T-helper 2 cell treated with Interferon-gamma antibody and Interleukin-4, amounts not matched to agents 5 μg/mL and 100 μg/mL, for 36 hours (primary cell): ENCODE data around the gene PDE3B.
"Not testable (repeated sequence)": the region's sequence is repeated elsewhere in the genome, so short reads cannot be mapped to it uniquely, and the experiment has no call there.

ENCODE experiments used
- DNase-seq: peaks from one replicate; pipeline ENCODE4 v3.0.0; 2021; ENCODE audit warnings: low spot score
- H3K27ac Mint-ChIP-seq: one replicate; pipeline ENCODE4 v1.8.0; 2021; ENCODE audit warnings: mild to moderate bottlenecking, mixed read lengths
- H3K27me3 Mint-ChIP-seq: one replicate; pipeline ENCODE4 v1.8.0; 2021; ENCODE audit warnings: low read depth, mixed read lengths
- H3K36me3 Mint-ChIP-seq: one replicate; pipeline ENCODE4 v1.8.0; 2021; ENCODE audit warnings: low read depth, mixed read lengths
- H3K4me1 Mint-ChIP-seq: one replicate; pipeline ENCODE4 v1.8.0; 2021; ENCODE audit warnings: low read depth, mixed read lengths
- H3K4me3 Mint-ChIP-seq: one replicate; pipeline ENCODE4 v1.8.0; 2022; ENCODE audit warnings: mild to moderate bottlenecking, moderate library complexity, mixed read lengths
- H3K9me3 Mint-ChIP-seq: one replicate; pipeline ENCODE4 v1.8.0; 2021; ENCODE audit warnings: mixed read lengths

The PDE3B gene

GRCh38 chr11:14673824-14674405, 30.3 kb downstream of the PDE3B start:
- Mint-ChIP-seq H3K36me3 (peaks cover 76% of the 10 kb centered on the region), H3K27ac (peak overlapping the region; percentile 17), H3K4me1 (peaks cover 26% of the 10 kb centered on the region)

GRCh38 chr11:14676068-14676467, 32.5 kb downstream of the PDE3B start:
- Mint-ChIP-seq H3K9me3 (peaks cover 32% of the 10 kb centered on the region), H3K27ac (no peak overlapping the region), H3K4me1 (peaks cover 21% of the 10 kb centered on the region), H3K4me3 (no peak overlapping the region), H3K36me3 (peaks cover 85% of the 10 kb centered on the region), H3K27me3 (no peaks in the 10 kb centered on the region)
- no peak for DNase-seq

More at GRCh38 chr11:14673824-14674405, 30.3 kb downstream of the PDE3B start:
- H3K4me3 Mint-ChIP-seq: no peak overlapping the region
- peaks cover 24% of the 10 kb centered on the region for H3K9me3 Mint-ChIP-seq
- DNase-seq: no peak
- H3K27me3 Mint-ChIP-seq: no peaks in the 10 kb centered on the region

DNA sequence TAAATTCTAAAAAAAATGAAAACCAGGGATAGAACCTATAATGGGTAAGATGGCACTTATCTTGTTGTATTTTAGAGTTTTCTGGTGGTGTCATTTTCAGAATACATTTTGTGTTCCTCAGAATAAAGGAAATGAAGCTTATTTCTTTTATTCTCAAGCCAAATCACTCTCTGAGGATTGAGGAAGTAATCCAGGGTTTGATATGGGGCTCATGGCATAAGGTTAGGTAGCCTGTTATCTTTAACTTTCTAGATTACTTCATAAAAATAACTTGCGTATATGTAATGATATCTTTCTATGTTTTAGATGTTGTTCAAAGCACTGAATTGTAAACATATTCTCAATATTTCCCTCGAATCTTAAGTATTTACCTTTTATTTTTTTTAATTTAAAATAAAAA, 33.5 kb downstream of the PDE3B start:
- peaks cover 32% of the 10 kb centered on the region for H3K9me3 Mint-ChIP-seq
- peaks cover 87% of the 10 kb centered on the region for H3K36me3 Mint-ChIP-seq
- H3K4me1 Mint-ChIP-seq: peaks cover 24% of the 10 kb centered on the region
- no peak overlapping the region for H3K27ac Mint-ChIP-seq
- no peak overlapping the region for H3K4me3 Mint-ChIP-seq
- H3K27me3 Mint-ChIP-seq: no peaks in the 10 kb centered on the region
- no peak for DNase-seq

- peaks cover 78% of the 10 kb centered on the region for H3K36me3 Mint-ChIP-seq
- H3K4me1 Mint-ChIP-seq: peaks cover 25% of the 10 kb centered on the region
- no peaks in the 10 kb centered on the region for H3K27me3 Mint-ChIP-seq
- peaks cover 33% of the 10 kb centered on the region for H3K9me3 Mint-ChIP-seq
- no peak overlapping the region for H3K4me3 Mint-ChIP-seq
- DNase-seq: no peak
- H3K27ac Mint-ChIP-seq: no peak overlapping the region
Measured at GRCh38 chr11:14678350-14678749, 34.7 kb downstream of the PDE3B start.

- peaks cover 78% of the 10 kb centered on the region for H3K36me3 Mint-ChIP-seq
- no peak overlapping the region for H3K27ac Mint-ChIP-seq
- no peak overlapping the region for H3K4me3 Mint-ChIP-seq
- H3K9me3 Mint-ChIP-seq: peaks cover 36% of the 10 kb centered on the region
- peaks cover 31% of the 10 kb centered on the region for H3K4me1 Mint-ChIP-seq
- no peaks in the 10 kb centered on the region for H3K27me3 Mint-ChIP-seq
- no peak for DNase-seq
Measured at GRCh38 chr11:14679662-14680061, 36.1 kb downstream of the PDE3B start.

GRCh38 chr11:14684234-14684915, 40.8 kb downstream of the PDE3B start:
- peaks cover 33% of the 10 kb centered on the region for H3K4me1 Mint-ChIP-seq
- DNase-seq, H3K27me3 Mint-ChIP-seq: not testable (repeated sequence)
- H3K4me3 Mint-ChIP-seq: peak overlapping the region; percentile 25
- peaks cover 15% of the 10 kb centered on the region for H3K9me3 Mint-ChIP-seq
- H3K36me3 Mint-ChIP-seq: peaks cover 61% of the 10 kb centered on the region
- peak overlapping the region; percentile 47 for H3K27ac Mint-ChIP-seq

DNA sequence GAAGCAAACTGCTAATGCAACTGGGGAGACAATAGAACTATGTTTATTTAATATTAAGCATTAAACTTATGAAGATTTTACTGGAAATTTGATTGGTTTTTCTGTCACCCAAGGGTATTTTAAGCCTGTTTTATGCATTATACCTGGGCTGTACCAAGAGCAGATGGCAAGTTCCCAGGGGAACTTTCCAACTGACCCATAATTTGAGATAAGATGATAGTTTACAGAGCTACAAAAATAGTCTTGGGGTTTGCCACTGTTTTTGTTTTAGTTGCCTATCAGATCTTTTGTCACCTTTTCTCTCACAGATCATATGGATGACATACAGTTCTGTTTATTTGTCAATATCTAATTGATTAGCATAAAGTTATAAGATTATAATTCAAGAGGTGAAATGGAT, 43.9 kb downstream of the PDE3B start:
- Mint-ChIP-seq H3K27me3 (no peaks in the 10 kb centered on the region), H3K27ac (no peak overlapping the region), H3K4me1 (peaks cover 32% of the 10 kb centered on the region), H3K4me3 (no peak overlapping the region), H3K9me3 (peaks cover 27% of the 10 kb centered on the region), H3K36me3 (peaks cover 55% of the 10 kb centered on the region)
- DNase-seq: no peak

DNA sequence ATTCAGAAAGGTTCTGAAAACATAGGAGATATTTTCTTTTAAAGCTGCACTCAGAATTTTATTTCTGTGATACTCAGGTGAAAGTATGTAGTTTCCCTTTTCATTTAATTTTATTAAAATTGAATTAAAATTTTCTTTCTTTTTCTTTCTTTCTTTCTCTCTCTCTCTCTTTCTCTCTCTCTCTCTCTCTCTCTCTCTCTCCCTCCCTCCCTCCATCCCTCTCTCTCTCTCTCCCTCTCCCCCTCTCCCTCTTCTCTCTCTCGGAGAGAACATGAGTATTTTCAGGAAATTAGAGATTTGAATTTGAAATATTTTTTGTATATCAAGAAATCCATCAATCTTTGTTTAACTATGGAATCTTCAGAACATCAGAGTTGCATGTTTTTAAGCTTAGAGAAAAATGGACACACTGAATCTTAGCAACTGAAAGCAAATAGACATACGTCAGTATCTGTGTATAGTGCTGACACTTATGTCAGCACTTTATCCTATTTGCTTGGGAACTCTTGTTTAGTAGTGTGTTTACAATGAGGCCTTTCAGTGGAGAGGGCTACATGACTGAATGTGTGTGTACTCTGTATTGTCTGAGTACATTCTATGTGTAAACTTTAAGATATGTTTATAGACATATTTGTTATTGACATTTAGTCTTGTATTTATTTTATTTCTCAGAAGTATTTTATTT, 44.5 kb downstream of the PDE3B start:
- no peak for DNase-seq
- Mint-ChIP-seq H3K27me3 (no peaks in the 10 kb centered on the region), H3K4me1 (peaks cover 32% of the 10 kb centered on the region), H3K9me3 (peaks cover 33% of the 10 kb centered on the region), H3K4me3 (no peak overlapping the region), H3K36me3 (peaks cover 61% of the 10 kb centered on the region), H3K27ac (no peak overlapping the region)

DNA sequence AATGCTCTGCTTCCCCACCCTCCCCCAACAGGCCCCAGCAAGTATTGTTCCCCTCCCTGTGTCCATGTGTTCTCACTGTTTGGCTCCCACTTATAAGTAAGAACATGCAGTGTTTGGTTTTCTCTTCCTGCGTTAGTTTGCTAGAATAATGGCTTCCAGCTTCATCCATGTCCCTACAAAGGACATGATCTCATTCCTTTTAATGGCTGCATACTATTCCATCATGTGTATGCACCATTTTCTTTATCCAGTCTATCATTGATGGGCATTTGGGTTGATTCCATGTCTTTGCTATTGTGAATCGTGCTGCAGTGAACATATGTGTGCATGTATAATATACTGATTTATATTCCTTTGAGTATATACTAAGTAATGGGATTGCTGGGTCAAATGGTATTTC, 52.1 kb downstream of the PDE3B start:
- not testable (repeated sequence) for DNase-seq, H3K4me3 Mint-ChIP-seq, H3K27me3 Mint-ChIP-seq, H3K27ac Mint-ChIP-seq
- Mint-ChIP-seq H3K4me1 (peaks cover 32% of the 10 kb centered on the region), H3K9me3 (peaks cover 57% of the 10 kb centered on the region), H3K36me3 (peaks cover 77% of the 10 kb centered on the region)

DNA sequence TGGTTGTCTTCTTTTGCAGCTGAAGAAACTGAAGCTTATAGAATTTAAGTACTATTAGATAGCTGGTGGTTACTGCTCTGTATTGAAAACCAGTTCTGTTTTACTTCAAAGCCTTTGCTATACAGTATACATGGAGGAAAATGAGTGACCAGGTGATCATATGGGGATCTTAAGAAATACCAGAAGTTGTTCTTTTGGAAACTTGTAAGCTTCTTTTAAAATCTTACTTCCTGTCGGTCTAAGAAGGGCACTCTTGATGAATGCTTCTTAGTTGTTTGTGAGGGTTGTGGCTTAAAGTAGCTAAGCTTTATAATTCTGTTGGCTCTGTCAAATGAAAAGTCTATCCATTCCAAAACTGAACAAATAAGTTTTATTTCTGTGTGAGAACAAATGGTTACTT, 55.2 kb downstream of the PDE3B start:
- Mint-ChIP-seq H3K27me3 (no peaks in the 10 kb centered on the region), H3K4me3 (peak overlapping the region; percentile 32), H3K36me3 (peaks cover 77% of the 10 kb centered on the region), H3K9me3 (peaks cover 61% of the 10 kb centered on the region), H3K27ac (no peak overlapping the region), H3K4me1 (peaks cover 33% of the 10 kb centered on the region)
- DNase-seq: no peak

GRCh38 chr11:14700593-14700992, 57.0 kb downstream of the PDE3B start:
- peak overlapping the region; percentile 25 for H3K4me3 Mint-ChIP-seq

DNA sequence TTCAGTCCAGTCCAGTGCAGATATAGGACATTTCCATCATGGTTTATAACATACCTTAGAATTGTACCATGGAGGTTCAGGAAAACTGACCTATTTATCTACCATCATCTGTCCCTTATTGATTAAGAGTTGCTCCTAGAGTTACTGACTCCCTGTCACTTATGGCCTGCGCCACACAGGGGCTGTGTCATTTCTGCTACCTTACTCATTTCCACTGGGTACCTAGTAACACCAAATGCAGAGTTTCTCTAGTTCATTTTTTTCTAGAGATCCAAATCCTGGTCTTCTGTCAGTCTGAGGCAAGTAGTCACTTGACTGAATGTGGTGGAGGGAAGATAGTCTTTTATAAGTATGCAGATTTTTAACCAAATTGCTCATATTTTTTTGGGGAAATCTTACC, 59.2 kb downstream of the PDE3B start:
- Mint-ChIP-seq H3K4me3 (no peak overlapping the region), H3K36me3 (peaks cover 73% of the 10 kb centered on the region)

More at GRCh38 chr11:14700593-14700992, 57.0 kb downstream of the PDE3B start:
- Mint-ChIP-seq H3K27ac (no peak overlapping the region), H3K9me3 (peaks cover 60% of the 10 kb centered on the region), H3K36me3 (peaks cover 77% of the 10 kb centered on the region), H3K4me1 (peaks cover 32% of the 10 kb centered on the region), H3K27me3 (no peaks in the 10 kb centered on the region)
- DNase-seq: no peak

DNA sequence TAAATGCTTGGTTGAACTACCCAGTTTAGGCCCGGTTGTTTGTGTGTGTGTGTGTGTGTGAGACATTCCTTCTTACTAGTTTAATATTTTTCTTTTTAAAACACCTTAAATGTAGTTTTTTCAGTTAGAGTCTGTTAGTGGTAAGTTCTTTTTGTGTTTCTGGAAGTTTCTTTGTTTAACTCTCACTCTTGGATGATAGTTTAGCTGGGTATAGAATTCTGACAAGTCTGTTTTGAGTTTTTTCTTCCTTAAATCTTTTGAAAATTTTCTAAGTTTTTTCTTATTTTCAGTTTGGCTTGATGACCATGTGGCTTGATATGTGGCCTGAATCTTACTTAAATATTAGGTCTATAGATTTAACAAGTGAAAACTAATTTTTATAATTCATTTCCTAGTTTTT, 60.1 kb downstream of the PDE3B start:
- no peak for DNase-seq
- no peak overlapping the region for H3K27ac Mint-ChIP-seq

More for the DNA sequence above, 59.2 kb downstream of the PDE3B start:
- H3K9me3 Mint-ChIP-seq: peaks cover 64% of the 10 kb centered on the region
- peaks cover 15% of the 10 kb centered on the region for H3K4me1 Mint-ChIP-seq
- no peak overlapping the region for H3K27ac Mint-ChIP-seq
- DNase-seq: no peak
- no peaks in the 10 kb centered on the region for H3K27me3 Mint-ChIP-seq

GRCh38 chr11:14705067-14705466, 61.5 kb downstream of the PDE3B start:
- Mint-ChIP-seq H3K9me3 (peaks cover 85% of the 10 kb centered on the region), H3K36me3 (peaks cover 81% of the 10 kb centered on the region), H3K4me3 (no peak overlapping the region), H3K27ac (no peak overlapping the region), H3K27me3 (no peaks in the 10 kb centered on the region), H3K4me1 (peaks cover 12% of the 10 kb centered on the region)
- no peak for DNase-seq

More for the DNA sequence above, 60.1 kb downstream of the PDE3B start:
- Mint-ChIP-seq H3K27me3 (no peaks in the 10 kb centered on the region), H3K9me3 (peaks cover 73% of the 10 kb centered on the region), H3K4me1 (peaks cover 14% of the 10 kb centered on the region), H3K4me3 (no peak overlapping the region), H3K36me3 (peaks cover 78% of the 10 kb centered on the region)
